Neural cell (in vitro differentiated cells): Measurements from ENCODE around the gene ZWILCH. TPM values are rescaled to one million over a fixed set of nuclear protein-coding genes. Genes with fewer than 3 reads are reported as not detected.

Source experiments
- H2AFZ ChIP-seq: fragments of 200-600, 300-800 bp; sonication (generic), shearing (Covaris generic); 2 replicates; pipeline ENCODE4 v1.6.0; 2014; ENCODE audit warnings: low read depth, mild to moderate bottlenecking, antibody characterized with exemption, low read length, moderate library complexity
- H3F3A ChIP-seq: fragments of 200-600 bp; shearing (Covaris generic); 2 replicates; pipeline ENCODE4 v1.6.1; 2016; ENCODE audit warnings: mild to moderate bottlenecking, moderate library complexity, mixed read lengths, antibody characterized with exemption, low read length; ENCODE audit not compliant: insufficient read depth, poor library complexity, severe bottlenecking
- H3K27ac ChIP-seq: fragments of 200-600, 300-800 bp; sonication (generic), shearing (Covaris generic); 2 replicates; pipeline ENCODE4 v1.5.1; 2014; ENCODE audit warnings: mild to moderate bottlenecking, low read length, moderate library complexity
- H3K27me3 ChIP-seq: fragments of 300-800, 200-600 bp; sonication (generic), shearing (Covaris generic); 2 replicates; pipeline ENCODE4 v1.6.0; 2014; ENCODE audit warnings: mild to moderate bottlenecking, low read depth, low read length, moderate library complexity; ENCODE audit not compliant: insufficient read depth
- H3K36me3 ChIP-seq: fragments of 300-800, 200-600 bp; sonication (generic), shearing (Covaris generic); 2 replicates; pipeline ENCODE4 v1.5.1; 2014; ENCODE audit warnings: mild to moderate bottlenecking, antibody characterized with exemption, low read length, moderate library complexity; ENCODE audit not compliant: insufficient read depth
- H3K4me2 ChIP-seq: fragments of 300-800, 200-600 bp; sonication (generic), shearing (Covaris generic); 2 replicates; pipeline ENCODE4 v1.6.0; 2014; ENCODE audit warnings: mild to moderate bottlenecking, low read length
- H3K4me3 ChIP-seq: fragments of 300-800, 200-600 bp; sonication (generic), shearing (Covaris generic); 2 replicates; pipeline ENCODE4 v1.5.1; 2014; ENCODE audit warnings: mild to moderate bottlenecking, low read length, moderate library complexity
- H3K79me2 ChIP-seq: fragments of 200-600 bp; shearing (Covaris generic); replicated peaks from 2 replicates; pipeline ENCODE4 v1.6.0; 2014; ENCODE audit warnings: mild to moderate bottlenecking, low read length, moderate library complexity; ENCODE audit not compliant: insufficient read depth
- H3K9ac ChIP-seq: fragments of 300-800, 200-600 bp; sonication (generic), shearing (Covaris generic); 2 replicates; pipeline ENCODE4 v1.6.1; 2016; ENCODE audit warnings: mild to moderate bottlenecking, low read length, mixed read lengths
- H3K9me2 ChIP-seq: fragments of 200-600 bp; shearing (Covaris generic); 2 replicates; pipeline ENCODE4 v1.6.1; 2016; ENCODE audit warnings: mild to moderate bottlenecking, low read length, mixed read lengths; ENCODE audit not compliant: insufficient read depth
- H3K9me3 ChIP-seq: fragments of 200-600, 300-800 bp; sonication (generic), shearing (Covaris generic); 2 replicates; pipeline ENCODE4 v1.6.1; 2016; ENCODE audit warnings: mild to moderate bottlenecking, mixed run types, low read length, moderate library complexity, mixed read lengths
- H4K20me1 ChIP-seq: fragments of 200-600 bp; shearing (Covaris generic); 2 replicates; pipeline ENCODE4 v1.6.1; 2016; ENCODE audit warnings: mild to moderate bottlenecking, mixed run types; ENCODE audit not compliant: insufficient read depth
- CTCF ChIP-seq: fragments of 450-650 bp; IDR thresholded peaks from 2 replicates; pipeline ENCODE4 v1.5.1; 2014; ENCODE audit warnings: antibody characterized with exemption, mild to moderate bottlenecking, moderate library complexity; ENCODE audit not compliant: poor library complexity, severe bottlenecking
- EP300 ChIP-seq: fragments of 450-650 bp; conservative IDR thresholded peaks from 2 replicates; pipeline ENCODE4 v1.6.1; 2014; ENCODE audit warnings: antibody characterized with exemption, mild to moderate bottlenecking, moderate library complexity; ENCODE audit not compliant: poor library complexity, severe bottlenecking
- EZH2 ChIP-seq: fragments of 200-600, 300-800 bp; shearing (Covaris generic), sonication (generic); IDR thresholded peaks from 2 replicates; pipeline ENCODE4 v1.6.1; 2014; ENCODE audit warnings: antibody characterized with exemption, low read length, borderline replicate concordance, mild to moderate bottlenecking; ENCODE audit not compliant: insufficient read depth, poor library complexity, severe bottlenecking
- MXI1 ChIP-seq: fragments of 450-650 bp; conservative IDR thresholded peaks from 2 replicates; pipeline ENCODE4 v1.6.1; 2014; ENCODE audit warnings: antibody characterized with exemption, mild to moderate bottlenecking; ENCODE audit not compliant: poor library complexity, severe bottlenecking
- POLR2AphosphoS5 ChIP-seq: IDR thresholded peaks from 2 replicates; pipeline ENCODE4 v1.6.1; 2012
- RAD21 ChIP-seq: fragments of 450-650 bp; conservative IDR thresholded peaks from 2 replicates; pipeline ENCODE4 v1.6.1; 2014; ENCODE audit warnings: antibody characterized with exemption, mild to moderate bottlenecking, moderate library complexity
- SMC3 ChIP-seq: fragments of 450-650 bp; conservative IDR thresholded peaks from 2 replicates; pipeline ENCODE4 v1.6.1; 2014; ENCODE audit warnings: antibody characterized with exemption, mild to moderate bottlenecking, moderate library complexity; ENCODE audit not compliant: poor library complexity
- TAF1 ChIP-seq: IDR thresholded peaks from 2 replicates; pipeline ENCODE4 v1.6.1; 2012; ENCODE audit warnings: low read depth
- polyA plus RNA-seq: library from polyadenylated mRNA; depleted of rRNA; stranded (reverse); fragments of >200 nt; gene quantifications from 2 replicates; pipeline ENCODE4 v1.2.3, GENCODE V29; 2014
- TF ChIP-seq, protein P1 (sequence below): IDR thresholded peaks from 2 replicates; pipeline ENCODE4 v1.6.1; 2012; ENCODE audit warnings: borderline replicate concordance

Gene ZWILCH
- polyA plus RNA-seq, 1 donor from 2014 or later: 63.1 TPM

- Histone ChIP-seq H3K9me3 (no peaks in the 10 kb centered on the region), H3K79me2 (no peaks in the 10 kb centered on the region), H3K4me2 (no peak overlapping the region), H3K9ac (no peak overlapping the region), H3K9me2 (no peaks in the 10 kb centered on the region), H4K20me1 (no peaks in the 10 kb centered on the region), H3K27me3 (no peaks in the 10 kb centered on the region), H3K4me3 (no peak overlapping the region), H2AFZ (no peak overlapping the region), H3K27ac (no peak overlapping the region), H3F3A (no peaks in the 10 kb centered on the region), H3K36me3 (no peaks in the 10 kb centered on the region)
- TF ChIP-seq, protein P1, sequence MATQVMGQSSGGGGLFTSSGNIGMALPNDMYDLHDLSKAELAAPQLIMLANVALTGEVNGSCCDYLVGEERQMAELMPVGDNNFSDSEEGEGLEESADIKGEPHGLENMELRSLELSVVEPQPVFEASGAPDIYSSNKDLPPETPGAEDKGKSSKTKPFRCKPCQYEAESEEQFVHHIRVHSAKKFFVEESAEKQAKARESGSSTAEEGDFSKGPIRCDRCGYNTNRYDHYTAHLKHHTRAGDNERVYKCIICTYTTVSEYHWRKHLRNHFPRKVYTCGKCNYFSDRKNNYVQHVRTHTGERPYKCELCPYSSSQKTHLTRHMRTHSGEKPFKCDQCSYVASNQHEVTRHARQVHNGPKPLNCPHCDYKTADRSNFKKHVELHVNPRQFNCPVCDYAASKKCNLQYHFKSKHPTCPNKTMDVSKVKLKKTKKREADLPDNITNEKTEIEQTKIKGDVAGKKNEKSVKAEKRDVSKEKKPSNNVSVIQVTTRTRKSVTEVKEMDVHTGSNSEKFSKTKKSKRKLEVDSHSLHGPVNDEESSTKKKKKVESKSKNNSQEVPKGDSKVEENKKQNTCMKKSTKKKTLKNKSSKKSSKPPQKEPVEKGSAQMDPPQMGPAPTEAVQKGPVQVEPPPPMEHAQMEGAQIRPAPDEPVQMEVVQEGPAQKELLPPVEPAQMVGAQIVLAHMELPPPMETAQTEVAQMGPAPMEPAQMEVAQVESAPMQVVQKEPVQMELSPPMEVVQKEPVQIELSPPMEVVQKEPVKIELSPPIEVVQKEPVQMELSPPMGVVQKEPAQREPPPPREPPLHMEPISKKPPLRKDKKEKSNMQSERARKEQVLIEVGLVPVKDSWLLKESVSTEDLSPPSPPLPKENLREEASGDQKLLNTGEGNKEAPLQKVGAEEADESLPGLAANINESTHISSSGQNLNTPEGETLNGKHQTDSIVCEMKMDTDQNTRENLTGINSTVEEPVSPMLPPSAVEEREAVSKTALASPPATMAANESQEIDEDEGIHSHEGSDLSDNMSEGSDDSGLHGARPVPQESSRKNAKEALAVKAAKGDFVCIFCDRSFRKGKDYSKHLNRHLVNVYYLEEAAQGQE: no peak
- TF ChIP-seq EP300 (no peak), TAF1 (no peak), RAD21 (no peak), SMC3 (no peak), POLR2AphosphoS5 (no peak), CTCF (no peak), MXI1 (no peak)
Measured at GRCh38 chr15:66578286-66578875, 73.3 kb downstream of the ZWILCH start.

GRCh38 chr15:66580643-66581042 lies 75.5 kb downstream of the ZWILCH start:
- Histone ChIP-seq H3K9me3 (no peaks in the 10 kb centered on the region), H3K4me2 (no peak overlapping the region), H3K27ac (no peak overlapping the region), H3K79me2 (no peaks in the 10 kb centered on the region), H3K4me3 (no peak overlapping the region), H4K20me1 (no peaks in the 10 kb centered on the region), H3K36me3 (no peaks in the 10 kb centered on the region), H3K9ac (no peak overlapping the region), H3K27me3 (no peaks in the 10 kb centered on the region), H3F3A (no peaks in the 10 kb centered on the region), H2AFZ (no peak overlapping the region), H3K9me2 (no peaks in the 10 kb centered on the region)
- TF ChIP-seq TAF1 (no peak), EZH2 (no peak), CTCF (no peak), SMC3 (no peak), EP300 (no peak), POLR2AphosphoS5 (no peak), MXI1 (no peak), RAD21 (no peak)
- TF ChIP-seq, protein P1: no peak
